Esophagus muscularis mucosa (tissue), 4 donors: Measurements from ENCODE around the gene USP10. TPM values are rescaled to one million over a fixed set of nuclear protein-coding genes. Genes with fewer than 3 reads are reported as not detected.

ENCODE experiments used
- DNase-seq: peaks from one replicate; pipeline ENCODE4 v3.0.0-alpha.2; 2017; ENCODE audit errors: extremely low spot score
- H3K27ac ChIP-seq, 4 donors: fragments of 200-600 bp; sonication (generic); replicated peaks in 1 of 4; 1 replicate in 3 of 4; 2 replicates in 1 of 4; pipeline ENCODE4 v1.5.1; 2016 to 2019; ENCODE audit warnings: mild to moderate bottlenecking in 1 of 4
- H3K27me3 ChIP-seq, 4 donors: fragments of 200-600 bp; sonication (generic); one replicate each; pipeline versions ENCODE4 v1.5.1 to v1.6.0; 2016 to 2019
- H3K36me3 ChIP-seq, 4 donors: fragments of 200-600 bp; sonication (generic); one replicate each; pipeline ENCODE4 v1.5.1; 2016 to 2019
- H3K4me1 ChIP-seq, 4 donors: fragments of 200-600 bp; sonication (generic); one replicate each; pipeline ENCODE4 v1.5.1; 2016 to 2019
- H3K4me3 ChIP-seq, 4 donors: fragments of 200-600 bp; sonication (generic); 1 replicate in 2 of 4; 2 replicates in 2 of 4; pipeline ENCODE4 v1.5.1; 2016 to 2019; ENCODE audit warnings: mild to moderate bottlenecking in 4 of 4, moderate library complexity in 1 of 4
- H3K9me3 ChIP-seq, 4 donors: fragments of 200-600 bp; sonication (generic); 1 replicate in 3 of 4; 2 replicates in 1 of 4; pipeline ENCODE4 v1.5.1; 2016 to 2019
- CTCF ChIP-seq, 3 experiments: fragments of 200-600 bp in 2 of 3; fragments of 450-650 bp in 1 of 3; sonication (generic) in 2 of 3; IDR thresholded peaks; one replicate each; pipeline ENCODE4 v1.5.1; 2017 to 2019; ENCODE audit warnings: antibody characterized with exemption in 3 of 3, mild to moderate bottlenecking in 2 of 3, moderate library complexity in 1 of 3
- EP300 ChIP-seq: sonication (generic); formaldehyde crosslinking; IDR thresholded peaks from one replicate; pipeline ENCODE4 v1.6.1; 2017; ENCODE audit warnings: antibody characterized with exemption
- POLR2A ChIP-seq: fragments of 450-650 bp; IDR thresholded peaks from one replicate; pipeline ENCODE4 v1.6.1; 2017; ENCODE audit warnings: antibody characterized with exemption, moderate library complexity, mild to moderate bottlenecking, low read depth
- POLR2AphosphoS5 ChIP-seq, 2 donors: sonication (generic); formaldehyde crosslinking; IDR thresholded peaks; one replicate each; pipeline ENCODE4 v1.6.1; 2017; ENCODE audit warnings: antibody characterized with exemption in 2 of 2
- WGBS: methylation state at CpG from one replicate; pipeline ENCODE4 v1.1.5; 2018; 5-methylcytosine and 5-hydroxymethylcytosine counted together
- intact Hi-C: fragments of 100-400 bp; cut with DNase I; formaldehyde crosslinking; loops from one replicate; pipeline ENCODE4 v1.15.1; 2023
- total RNA-seq, 4 donors: library from RNA; depleted of rRNA; stranded (reverse); fragments of >200 nt; gene quantifications; one replicate each; pipeline versions ENCODE4 v1.1.0 to v1.2.1, GENCODE V29; 2016

USP10 gene
- total RNA-seq, 4 donors from 2014 or later, result 45.3 to 71.2 (median 59.3) TPM

GRCh38 chr16:84808826-84809225 lies 109.0 kb downstream of the USP10 start:
- intact Hi-C loops, result no loop called here
- H3K4me3 ChIP-seq, result no peak overlapping the region

GRCh38 chr16:84810518-84811273 lies 110.9 kb downstream of the USP10 start:
- H3K27ac ChIP-seq, result peak overlapping the region in 3 of 4 donors; percentile 40 to 60 (median 42)
- 78% methylated on average over 12 of the region's 17 CpGs for WGBS
- TF ChIP-seq POLR2AphosphoS5 (IDR thresholded peaks at IDR 0.05) (peak; percentile 15 to 20), POLR2A (no peak)
- DNase-seq, result no peak
- H3K27me3 ChIP-seq, result no peaks in the 10 kb centered on the region
- peaks cover 5 to 19% (median 9%) of the 10 kb centered on the region in 4 donors for H3K4me1 ChIP-seq
- intact Hi-C loops, result no loop called here
- H3K4me3 ChIP-seq, result no peak overlapping the region
- H3K9me3 ChIP-seq, result no peaks in the 10 kb centered on the region
- no peaks in the 10 kb centered on the region for H3K36me3 ChIP-seq

More at GRCh38 chr16:84808826-84809225, 109.0 kb downstream of the USP10 start:
- Histone ChIP-seq H3K4me1 (peaks cover 5 to 16% (median 9%) of the 10 kb centered on the region in 4 donors), H3K27me3 (no peaks in the 10 kb centered on the region), H3K36me3 (no peaks in the 10 kb centered on the region), H3K9me3 (no peaks in the 10 kb centered on the region), H3K27ac (no peak overlapping the region)
- no peak for DNase-seq
- TF ChIP-seq POLR2A (no peak), EP300 (no peak), POLR2AphosphoS5 (IDR thresholded peaks at IDR 0.05) (no peak), CTCF (IDR thresholded peaks at IDR 0.05) (no peak)
- 96% methylated on average over 8 of the region's 8 CpGs for WGBS

- Histone ChIP-seq H3K27me3 (no peaks in the 10 kb centered on the region), H3K4me3 (no peak overlapping the region), H3K36me3 (no peaks in the 10 kb centered on the region), H3K4me1 (peaks cover 3 to 13% (median 8%) of the 10 kb centered on the region in 4 donors), H3K9me3 (no peaks in the 10 kb centered on the region), H3K27ac (peak overlapping the region in 2 of 4 donors; percentile 40 to 42)
- DNase-seq, result no peak
- WGBS, result 100% methylated on average over 2 of the region's 2 CpGs
- no peak for TF ChIP-seq CTCF (IDR thresholded peaks at IDR 0.05)
- no peak for TF ChIP-seq POLR2AphosphoS5 (IDR thresholded peaks at IDR 0.05)
- TF ChIP-seq POLR2A, result no peak
- no peak for TF ChIP-seq EP300
- intact Hi-C loops, result no loop called here
Observed at GRCh38 chr16:84811529-84811928, 111.7 kb downstream of the USP10 start.

- TF ChIP-seq POLR2A (no peak), EP300 (no peak), CTCF (IDR thresholded peaks at IDR 0.05) (no peak), POLR2AphosphoS5 (IDR thresholded peaks at IDR 0.05) (no peak)
- Histone ChIP-seq H3K9me3 (no peaks in the 10 kb centered on the region), H3K4me3 (no peak overlapping the region), H3K27ac (no peak overlapping the region), H3K4me1 (peaks cover 0 to 9% (median 3%) of the 10 kb centered on the region in 4 donors), H3K27me3 (no peaks in the 10 kb centered on the region), H3K36me3 (no peaks in the 10 kb centered on the region)
- DNase-seq, result no peak
- WGBS, result 80% methylated on average over 11 of the region's 15 CpGs
- intact Hi-C loops, result no loop called here
Observed at GRCh38 chr16:84813141-84813934, 113.5 kb downstream of the USP10 start.

GRCh38 chr16:84815462-84815861 lies 115.7 kb downstream of the USP10 start:
- intact Hi-C loops, result no loop called here
- peak overlapping the region in 2 of 4 donors; percentile 1 to 48 for H3K27ac ChIP-seq
- TF ChIP-seq POLR2A (no peak), EP300 (no peak), POLR2AphosphoS5 (IDR thresholded peaks at IDR 0.05) (no peak), CTCF (IDR thresholded peaks at IDR 0.05) (no peak)
- peaks cover 0 to 9% (median 0%) of the 10 kb centered on the region in 4 donors for H3K27me3 ChIP-seq
- peaks cover 9 to 14% (median 10%) of the 10 kb centered on the region in 4 donors for H3K4me1 ChIP-seq
- no peaks in the 10 kb centered on the region for H3K36me3 ChIP-seq
- H3K4me3 ChIP-seq, result no peak overlapping the region
- WGBS, result 69% methylated on average over 7 of the region's 7 CpGs
- no peaks in the 10 kb centered on the region for H3K9me3 ChIP-seq
- no peak for DNase-seq
